Stimulated activated CD8-positive, alpha-beta memory T cell treated with anti-CD3 and anti-CD28 coated beads, Interleukin-4, amount 100 ng/mL, for 48 hours (primary cell): ENCODE measurements around the gene ANKLE2.
"Not testable (repeated sequence)": the region's sequence is repeated elsewhere in the genome, so short reads cannot be mapped to it uniquely, and the experiment has no call there.

Source experiments
- DNase-seq: peaks from one replicate; pipeline ENCODE4 v3.0.0-alpha.2; 2020

ANKLE2 gene

DNA sequence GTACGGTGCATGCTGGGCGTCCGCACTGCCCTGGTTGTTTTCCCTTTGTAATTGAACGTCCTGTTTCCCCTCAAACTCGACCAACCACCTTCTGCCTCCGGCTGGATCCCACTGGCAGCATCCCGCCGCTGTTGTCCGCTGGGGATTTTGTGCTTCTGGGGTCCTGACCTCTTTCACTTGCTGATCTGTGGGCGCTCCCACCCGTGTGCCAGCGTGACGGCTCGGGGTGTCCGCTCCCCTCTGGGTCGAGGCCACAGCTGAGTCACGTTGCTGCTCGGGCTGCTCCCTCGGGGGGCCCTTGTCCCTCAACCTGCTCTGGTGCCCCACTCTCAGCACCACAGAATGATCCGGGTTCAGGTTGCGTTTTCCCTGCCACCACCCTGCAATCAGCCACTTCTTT lies 43.0 kb downstream of the ANKLE2 start:
- DNase-seq = no peak

GRCh38 chr12:132717531-132718387 lies 43.9 kb downstream of the ANKLE2 start:
- DNase-seq = no peak

GRCh38 chr12:132717011-132717410 lies 44.6 kb downstream of the ANKLE2 start:
- no peak for DNase-seq

DNA sequence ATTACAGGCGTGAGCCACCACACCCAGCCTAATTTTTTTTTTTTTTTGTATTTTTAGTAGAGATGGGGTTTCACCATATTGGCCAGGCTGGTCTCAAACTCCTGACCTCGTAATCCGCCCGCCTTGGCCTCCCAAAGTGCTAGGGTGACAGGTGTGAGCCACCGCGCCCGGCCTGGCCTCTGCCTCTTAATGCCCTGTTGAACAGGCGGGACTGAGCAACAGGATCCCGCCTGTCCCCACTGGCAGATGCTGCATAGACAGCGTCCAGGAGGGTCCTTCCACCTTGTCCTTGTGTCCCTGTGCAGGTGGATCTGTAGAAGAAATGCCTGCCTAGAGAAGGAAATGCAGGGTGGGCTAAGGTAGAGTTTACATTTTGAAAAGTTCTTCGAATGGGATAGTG lies 45.3 kb downstream of the ANKLE2 start:
- DNase-seq = no peak

DNA sequence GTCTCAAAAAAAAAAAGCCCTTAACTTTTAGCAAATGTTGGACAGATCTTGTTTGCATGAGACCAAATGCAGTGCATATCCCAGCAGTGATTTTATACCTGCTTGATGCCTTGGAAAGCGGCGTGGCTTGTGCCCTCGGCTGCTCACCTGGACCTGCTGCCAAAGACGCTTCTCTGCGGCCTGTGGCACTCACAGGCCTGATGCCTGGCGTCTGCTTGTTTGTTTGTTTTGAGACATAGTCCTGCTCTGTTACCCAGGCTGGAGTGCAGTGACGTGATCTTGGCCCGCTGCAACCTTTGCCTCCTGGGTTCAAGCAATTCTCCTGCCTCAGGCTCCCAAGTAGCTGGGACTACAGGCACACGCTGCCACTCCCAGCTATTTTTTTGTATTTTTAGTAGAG lies 45.8 kb downstream of the ANKLE2 start:
- no peak for DNase-seq

GRCh38 chr12:132713123-132713522 lies 48.5 kb downstream of the ANKLE2 start:
- DNase-seq = no peak

GRCh38 chr12:132711080-132711843 lies 50.4 kb downstream of the ANKLE2 start:
- peak; percentile 56 for DNase-seq

GRCh38 chr12:132710405-132711079 lies 51.1 kb downstream of the ANKLE2 start, which contains the start of gene PGAM5:
Gene PGAM5 (plus strand): TSS chr12:132710842. CDS start chr12:132710877, 35 bp downstream.
- DNase-seq = peak; percentile 89

DNA sequence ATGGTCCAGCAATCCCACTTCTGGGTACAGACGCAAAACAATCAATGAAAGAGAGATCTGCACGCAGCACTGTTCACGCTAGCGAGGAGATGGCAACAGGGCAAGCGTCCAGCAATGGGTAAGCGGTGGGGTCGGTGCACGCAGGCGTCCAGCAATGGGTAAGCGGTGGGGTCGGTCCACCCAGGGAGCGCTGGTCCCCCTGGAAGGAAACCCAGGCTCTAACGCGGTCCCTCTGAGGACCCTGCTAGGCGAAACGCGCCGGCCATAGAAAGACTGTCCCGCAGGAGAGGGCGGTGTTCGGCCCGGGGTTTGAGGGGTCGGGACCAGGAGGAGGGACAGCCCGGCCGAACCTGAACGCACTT lies 51.6 kb downstream of the ANKLE2 start:
- DNase-seq = peak; percentile 47

- no peak for DNase-seq
Observed at GRCh38 chr12:132708150-132708549, 53.5 kb downstream of the ANKLE2 start.

DNA sequence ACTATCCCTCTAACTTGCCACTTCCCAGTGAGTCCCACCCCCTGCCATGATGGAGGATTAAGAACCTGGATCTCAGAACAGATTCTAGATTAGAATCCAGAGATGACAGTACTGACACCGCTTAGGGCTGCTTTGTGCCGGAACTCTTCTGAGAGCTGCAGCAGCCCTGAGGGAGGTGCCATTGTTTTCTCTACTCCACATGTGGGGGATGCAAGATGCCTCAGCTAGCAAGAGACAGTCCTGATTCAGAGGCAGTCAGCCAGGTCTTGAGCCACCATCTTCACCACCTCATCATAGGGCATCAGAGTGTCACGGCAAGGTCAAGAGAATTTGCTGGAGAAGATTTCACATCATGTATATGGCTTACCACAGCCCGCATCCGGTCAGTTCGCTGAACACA lies 54.4 kb downstream of the ANKLE2 start:
- DNase-seq = no peak

- DNase-seq = no peak
Observed at GRCh38 chr12:132703641-132704040, 58.0 kb downstream of the ANKLE2 start.

GRCh38 chr12:132702640-132703039 lies 59.0 kb downstream of the ANKLE2 start:
- DNase-seq = no peak

GRCh38 chr12:132700212-132700822 lies 61.3 kb downstream of the ANKLE2 start:
- no peak for DNase-seq

DNA sequence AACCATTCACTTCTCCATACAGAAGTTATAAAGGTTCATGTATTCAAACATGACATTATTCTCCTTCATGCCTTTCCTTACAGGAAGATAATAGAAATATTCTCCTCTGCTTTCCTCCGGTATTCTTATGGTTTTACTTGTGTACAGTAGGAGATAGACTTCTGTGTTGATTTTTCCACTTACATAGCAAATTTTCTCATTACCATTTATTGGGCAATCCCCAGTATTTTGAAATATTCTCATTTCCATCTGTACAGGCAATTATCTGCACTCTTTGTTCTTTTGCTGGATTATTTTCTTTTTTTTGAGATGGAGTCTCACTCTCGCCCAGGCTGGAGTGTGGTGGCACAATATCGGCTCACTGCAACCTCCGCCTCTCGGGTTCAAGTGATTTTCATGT lies 63.3 kb downstream of the ANKLE2 start:
- no peak for DNase-seq

DNA sequence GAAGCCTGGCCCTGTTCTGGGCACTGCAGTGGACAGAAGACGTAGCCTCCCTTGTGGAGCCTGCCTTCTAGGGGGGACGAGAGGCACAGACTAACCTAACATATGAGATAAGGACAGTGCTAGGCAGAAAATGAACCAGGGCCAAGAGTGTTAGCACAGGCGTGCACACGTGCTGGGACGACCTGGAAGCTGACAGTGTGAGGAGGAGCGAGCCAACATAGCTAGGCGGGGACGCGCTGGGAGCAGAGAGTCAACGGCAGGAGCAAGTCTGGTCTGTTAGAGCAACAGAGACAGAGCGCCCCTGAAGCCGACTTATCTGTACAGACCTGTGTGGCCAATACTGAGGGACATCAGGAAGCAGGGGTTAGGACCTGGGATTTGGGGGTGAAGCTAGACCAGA lies 66.2 kb downstream of the ANKLE2 start:
- DNase-seq = no peak

GRCh38 chr12:132694888-132695287 lies 66.7 kb downstream of the ANKLE2 start:
- not testable (repeated sequence) for DNase-seq

GRCh38 chr12:132692030-132692429 lies 69.6 kb downstream of the ANKLE2 start:
- DNase-seq = not testable (repeated sequence)

DNA sequence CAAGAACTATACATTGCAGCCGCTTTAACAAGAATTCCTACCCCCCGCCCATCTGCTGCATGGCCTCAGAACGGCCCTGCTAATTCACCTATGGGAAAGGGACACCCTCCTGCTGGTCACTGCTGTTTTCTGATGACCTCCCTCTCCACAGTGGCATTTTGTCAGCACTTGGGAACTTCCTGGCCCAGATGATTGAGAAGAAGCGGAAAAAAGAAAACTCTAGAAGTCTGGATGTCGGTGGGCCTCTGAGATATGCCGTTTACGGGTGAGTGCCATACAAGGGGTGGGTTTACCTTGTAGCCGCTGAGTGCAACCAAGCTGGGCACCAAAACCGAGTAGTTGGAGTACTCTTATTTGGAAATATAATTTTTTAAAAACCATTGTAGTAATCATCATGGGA lies 71.5 kb downstream of the ANKLE2 start:
- DNase-seq = no peak

DNA sequence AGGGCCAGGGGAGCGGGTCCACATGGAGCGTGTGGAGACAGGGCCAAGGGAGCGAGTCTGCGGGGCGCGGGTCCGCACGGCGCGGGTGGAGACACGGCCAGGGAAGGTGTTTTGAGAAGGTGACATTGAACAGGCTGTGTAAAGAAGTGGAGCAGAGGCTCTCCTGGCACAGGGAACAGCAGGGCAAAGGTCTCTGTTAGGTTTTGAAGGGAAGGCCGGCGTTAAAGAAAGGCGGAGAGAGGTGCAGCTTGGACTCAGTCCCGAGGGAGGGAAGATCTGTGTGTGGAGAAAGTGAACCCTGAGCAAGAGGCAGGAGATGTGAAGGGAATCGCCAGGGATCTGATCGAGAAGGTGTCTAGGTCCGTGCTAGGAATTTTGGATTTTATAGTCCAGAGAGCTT lies 72.4 kb downstream of the ANKLE2 start:
- no peak for DNase-seq

DNA sequence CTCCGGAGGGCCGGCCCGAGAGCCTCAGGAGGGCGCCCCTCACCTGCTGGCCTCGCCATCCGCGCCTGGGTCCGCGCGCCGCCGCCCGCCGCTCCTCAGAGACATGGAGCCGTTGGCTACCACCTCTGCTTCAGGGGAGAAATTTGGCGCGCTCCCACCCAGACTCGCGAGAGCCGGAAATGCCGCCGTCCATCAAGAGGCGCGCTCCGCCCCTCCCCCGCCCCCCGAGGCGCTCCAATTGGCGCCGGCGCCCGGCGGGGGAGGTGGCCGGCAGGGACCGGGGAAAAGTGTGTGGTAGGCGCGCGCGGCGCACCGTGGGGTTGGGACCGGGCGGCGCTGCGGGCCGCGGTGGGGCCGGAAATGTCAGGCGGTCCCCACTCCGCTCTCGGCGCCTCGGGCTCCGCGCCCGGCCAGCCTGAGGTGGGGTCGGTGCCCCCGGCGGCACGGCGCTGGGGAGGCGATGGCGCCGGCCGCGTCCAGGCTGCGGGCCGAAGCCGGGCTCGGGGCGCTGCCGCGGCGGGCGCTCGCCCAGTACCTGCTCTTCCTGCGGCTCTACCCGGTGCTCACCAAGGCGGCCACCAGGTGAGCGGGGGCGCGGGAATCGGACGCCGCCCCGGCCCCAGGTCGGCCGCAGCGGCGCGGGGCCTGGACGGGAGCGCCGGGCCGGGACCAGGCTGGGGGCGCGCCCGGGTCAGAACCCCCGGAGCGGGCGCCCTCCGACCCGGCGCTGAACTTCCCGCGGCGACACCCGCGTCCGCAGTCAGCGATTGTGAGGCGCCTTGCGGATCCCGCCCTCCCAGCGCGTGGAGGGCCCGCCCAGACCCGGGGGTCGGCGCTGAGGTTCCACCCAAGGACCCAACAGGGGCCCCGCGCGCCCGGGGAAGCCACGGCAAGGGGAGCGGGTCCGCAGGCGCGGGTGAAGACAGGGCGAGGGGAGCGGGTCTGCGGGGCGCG lies 74.1 kb downstream of the ANKLE2 start, which contains the start of the genes POLE and PXMP2:
TSS of gene POLE (minus strand) at position 132 of the 954 bp plus-strand sequence. CDS start at position 105, 27 bp downstream.
TSS of gene PXMP2 (plus strand) at position 377 of the 954 bp plus-strand sequence. CDS start at position 461, 84 bp downstream.
- peak; percentile 96 for DNase-seq

GRCh38 chr12:132686825-132687210 lies 74.8 kb downstream of the ANKLE2 start:
- DNase-seq = no peak
